HCT116 (cell line): Measurements from ENCODE around the gene ITSN1. TPM values are rescaled to one million over a fixed set of nuclear protein-coding genes. Genes with fewer than 3 reads are reported as not detected.

ENCODE experiments used
- ATAC-seq: fragments of 200-7000 bp; cut with Tn5 transposase; 2 replicates; pipeline ENCODE4 v1.9.1; 2020; ENCODE audit warnings: mild to moderate bottlenecking, moderate library complexity
- BruUV-seq: library from RNA; stranded (reverse); fragments of 400-500 nt; replicated peaks from 2 replicates; lab custom pipeline; 2021; lab: Mats Ljungman, UMichigan
- CTCF ChIA-PET: fragments of 300-600 bp; sonication (Branson Sonifier 250); formaldehyde crosslinking; loops from one replicate; lab custom pipeline; 2021; ENCODE audit warnings: antibody characterized with exemption; lab: Charles Lee
- POLR2A ChIA-PET: fragments of 300-600, 350-600 bp; sonication (Branson Sonifier 250); formaldehyde crosslinking; loops from one replicate; lab custom pipeline; 2021; ENCODE audit warnings: antibody characterized with exemption; lab: Charles Lee
- RAD21 ChIA-PET, 2 experiments: fragments of 300-600 bp; sonication (Branson Sonifier 250); formaldehyde crosslinking; loops; one replicate each; lab custom pipeline; 2023; ENCODE audit warnings: low total read pairs in 2 of 2; ENCODE audit not compliant: uncharacterized antibody in 2 of 2, unreplicated experiment in 2 of 2, low non-redundant PET in 1 of 2; lab: Charles Lee
- DNase-seq: peaks from one replicate; pipeline ENCODE4 v3.0.0-alpha.2; 2010; ENCODE audit warnings: low read depth, low spot score
- H2AFZ ChIP-seq: fragments of 200-600 bp; shearing (Covaris generic), sonication (generic); 2 replicates; pipeline ENCODE4 v1.6.1; 2017; ENCODE audit warnings: low read depth, mixed run types, mixed read lengths, antibody characterized with exemption, low read length; ENCODE audit not compliant: poor library complexity, severe bottlenecking
- H3K27ac ChIP-seq: 2 replicates; pipeline ENCODE4 v1.5.1; 2012; ENCODE audit warnings: low read depth, low read length
- H3K27me3 ChIP-seq: fragments of 200-600 bp; sonication (generic); 2 replicates; pipeline ENCODE4 v1.6.1; 2016; ENCODE audit warnings: mixed run types, low read length, mixed read lengths; ENCODE audit not compliant: insufficient read depth
- H3K36me3 ChIP-seq, 2 experiments: fragments of 200-500 bp in 1 of 2; fragments of 200-600 bp in 1 of 2; sonication (Bioruptor generic) in 1 of 2; sonication (generic) in 1 of 2; 2 replicates each; pipeline versions ENCODE4 v1.5.1 to v1.6.1; 2014 to 2016; ENCODE audit warnings: low read length in 2 of 2, inconsistent platforms in 1 of 2, mixed read lengths in 1 of 2, mixed run types in 1 of 2; ENCODE audit not compliant: insufficient read depth in 2 of 2, control insufficient read depth in 1 of 2
- H3K4me1 ChIP-seq, 2 experiments: fragments of 200-600 bp in 1 of 2; sonication (generic) in 1 of 2; 2 replicates each; pipeline versions ENCODE4 v1.5.1 to v1.6.1; 2012 to 2017; ENCODE audit warnings: low read length in 2 of 2, inconsistent platforms in 1 of 2, mild to moderate bottlenecking in 1 of 2, mixed read lengths in 1 of 2, mixed run types in 1 of 2, moderate library complexity in 1 of 2; ENCODE audit not compliant: insufficient read depth in 2 of 2, control insufficient read depth in 1 of 2
- H3K4me2 ChIP-seq: fragments of 200-600 bp; sonication (generic); 2 replicates; pipeline ENCODE4 v1.6.1; 2017; ENCODE audit warnings: mixed run types, low read length, mixed read lengths
- H3K4me3 ChIP-seq, 2 experiments: fragments of 200-600 bp in 1 of 2; sonication (generic) in 1 of 2; replicated peaks in 1 of 2; 2 replicates each; pipeline ENCODE4 v1.5.1; 2011 to 2016; ENCODE audit warnings: low read length in 2 of 2, control low read depth in 1 of 2, low read depth in 1 of 2, mild to moderate bottlenecking in 1 of 2, mixed read lengths in 1 of 2, mixed run types in 1 of 2
- H3K79me2 ChIP-seq: fragments of 200-600 bp; sonication (generic); 2 replicates; pipeline ENCODE4 v1.6.1; 2017; ENCODE audit warnings: mild to moderate bottlenecking, mixed run types, low read length, moderate library complexity, mixed read lengths; ENCODE audit not compliant: insufficient read depth
- H3K9ac ChIP-seq: fragments of 200-600 bp; sonication (generic); 2 replicates; pipeline ENCODE4 v1.6.1; 2016; ENCODE audit warnings: low read length, mixed read lengths
- H3K9me2 ChIP-seq: fragments of 200-600 bp; sonication (generic), shearing (Covaris generic); 2 replicates; pipeline ENCODE4 v1.6.1; 2017; ENCODE audit warnings: mixed run types, mild to moderate bottlenecking, moderate library complexity; ENCODE audit not compliant: insufficient read depth
- H3K9me3 ChIP-seq, 2 experiments: fragments of 200-500 bp in 1 of 2; fragments of 200-600 bp in 1 of 2; sonication (Bioruptor generic) in 1 of 2; sonication (generic) in 1 of 2; 2 replicates each; pipeline ENCODE4 v1.6.1; 2014 to 2017; ENCODE audit warnings: low read length in 2 of 2, mixed read lengths in 2 of 2, inconsistent platforms in 1 of 2, low read depth in 1 of 2, mild to moderate bottlenecking in 1 of 2, mixed run types in 1 of 2, moderate library complexity in 1 of 2; ENCODE audit not compliant: control insufficient read depth in 1 of 2, insufficient read depth in 1 of 2
- H4K20me1 ChIP-seq: fragments of 200-600 bp; sonication (generic), shearing (Covaris generic); 2 replicates; pipeline ENCODE4 v1.6.1; 2017; ENCODE audit warnings: mixed run types, mild to moderate bottlenecking, moderate library complexity; ENCODE audit not compliant: insufficient read depth
- CBX3 ChIP-seq: IDR thresholded peaks from 2 replicates; pipeline ENCODE4 v1.6.1; 2012; ENCODE audit warnings: low read depth
- EGR1 ChIP-seq: IDR thresholded peaks from 2 replicates; pipeline ENCODE4 v1.6.1; 2012; ENCODE audit warnings: low read depth
- ELF1 ChIP-seq: IDR thresholded peaks from 2 replicates; pipeline ENCODE4 v1.6.1; 2012; ENCODE audit warnings: low read depth, borderline replicate concordance
- EZH2phosphoT487 ChIP-seq: fragments of 200-600 bp; IDR thresholded peaks from 2 replicates; pipeline ENCODE4 v1.6.1; 2018; ENCODE audit warnings: antibody characterized with exemption, borderline replicate concordance
- MAX ChIP-seq: IDR thresholded peaks from 2 replicates; pipeline ENCODE4 v1.6.1; 2012
- POLR2A ChIP-seq: IDR thresholded peaks from 2 replicates; pipeline ENCODE4 v1.7.0; 2011; ENCODE audit warnings: borderline replicate concordance; ENCODE audit not compliant: insufficient read depth, insufficient read length; ENCODE audit errors: extremely low read depth
- POLR2AphosphoS5 ChIP-seq: IDR thresholded peaks from 2 replicates; pipeline ENCODE4 v1.6.1; 2011; ENCODE audit warnings: mild to moderate bottlenecking, low read depth, low read length, moderate library complexity
- RAD21 ChIP-seq: IDR thresholded peaks from 2 replicates; pipeline ENCODE4 v1.6.1; 2012; ENCODE audit warnings: low read depth, mild to moderate bottlenecking
- REST ChIP-seq: IDR thresholded peaks from 2 replicates; pipeline ENCODE4 v1.6.1; 2012; ENCODE audit warnings: low read depth
- SIN3A ChIP-seq: IDR thresholded peaks from 2 replicates; pipeline ENCODE4 v1.6.1; 2012; ENCODE audit warnings: low read depth
- SRF ChIP-seq: IDR thresholded peaks from 2 replicates; pipeline ENCODE4 v1.6.1; 2012; ENCODE audit warnings: low read depth
- YY1 ChIP-seq: IDR thresholded peaks from 2 replicates; pipeline ENCODE4 v1.6.1; 2011; ENCODE audit warnings: low read length, low read depth, moderate library complexity, mild to moderate bottlenecking; ENCODE audit not compliant: insufficient replicate concordance; ENCODE audit errors: extremely low read depth
- ZBTB33 ChIP-seq: IDR thresholded peaks from 2 replicates; pipeline ENCODE4 v1.6.1; 2011; ENCODE audit warnings: mild to moderate bottlenecking, low read length, moderate library complexity; ENCODE audit not compliant: insufficient replicate concordance; ENCODE audit errors: extremely low read depth
- intact Hi-C: fragments of 100-400 bp; cut with micrococcal nuclease; formaldehyde crosslinking; loops from 2 replicates; pipeline ENCODE4 v1.10.0; 2022
- total RNA-seq: library from RNA; stranded (reverse); gene quantifications from one replicate; pipeline ENCODE4 v1.2.1, GENCODE V29; 2021; ENCODE audit not compliant: unreplicated experiment

ITSN1 gene
- total RNA-seq, 1 experiment from 2014 or later = 25.8 TPM

GRCh38 chr21:33802481-33802880 is 160.2 kb downstream of the ITSN1 start:
- no peak overlapping the region for H3K4me2 ChIP-seq
- CTCF ChIA-PET = no interaction called here

DNA sequence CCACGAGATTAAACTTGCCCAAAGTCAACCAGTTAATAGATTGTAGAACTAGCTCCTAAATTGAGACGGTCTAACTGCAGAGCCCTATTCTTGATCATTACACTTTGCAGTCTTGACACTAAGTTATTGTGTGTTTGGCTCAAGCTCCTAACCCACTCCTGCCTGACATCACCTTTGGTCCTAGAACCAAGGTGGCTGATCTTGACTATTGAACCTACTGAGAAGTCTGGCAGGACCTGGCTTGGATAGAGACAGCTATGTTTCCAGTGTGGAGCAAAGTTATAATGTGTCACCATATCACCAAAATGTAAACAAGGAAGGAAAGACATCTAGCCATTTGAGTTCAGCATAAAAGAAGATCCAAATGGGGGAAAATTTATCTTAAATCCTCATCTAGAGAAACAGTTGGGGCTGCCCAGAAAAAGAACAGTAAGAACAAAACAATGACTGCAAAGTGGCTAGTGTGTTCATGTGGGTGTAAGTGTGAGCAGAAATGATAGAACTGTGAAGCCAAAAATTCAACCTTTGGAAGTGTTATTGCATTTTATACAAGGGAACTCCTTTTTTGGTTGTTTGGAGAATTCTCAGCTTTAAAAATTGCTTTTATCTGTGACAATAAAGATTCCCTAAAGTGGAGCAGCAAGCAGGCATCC is 166.5 kb downstream of the ITSN1 start:
- Histone ChIP-seq H4K20me1 (no peaks in the 10 kb centered on the region), H3K36me3 (no peaks in the 10 kb centered on the region), H3K9me2 (no peaks in the 10 kb centered on the region), H3K79me2 (no peaks in the 10 kb centered on the region), H2AFZ (no peak overlapping the region), H3K4me2 (no peak overlapping the region), H3K27ac (no peak overlapping the region), H3K9me3 (no peaks in the 10 kb centered on the region), H3K4me1 (no peaks in the 10 kb centered on the region), H3K27me3 (no peaks in the 10 kb centered on the region), H3K4me3 (no peak overlapping the region), H3K9ac (no peak overlapping the region)
- ATAC-seq (no peak), DNase-seq (no peak)
- CTCF ChIA-PET = no interaction called here
- BruUV-seq = no TSS peak
- intact Hi-C loops = no loop called here
- RAD21 ChIA-PET = no interaction called here
- POLR2A ChIA-PET = no interaction called here
- TF ChIP-seq POLR2AphosphoS5 = no peak
- no peak for TF ChIP-seq EGR1
- TF ChIP-seq ELF1 = no peak
- no peak for TF ChIP-seq POLR2A
- no peak for TF ChIP-seq ZBTB33
- no peak for TF ChIP-seq REST
- no peak for TF ChIP-seq EZH2phosphoT487
- no peak for TF ChIP-seq YY1
- TF ChIP-seq SIN3A = no peak
- TF ChIP-seq MAX = no peak
- no peak for TF ChIP-seq RAD21
- TF ChIP-seq CBX3 = no peak

More at GRCh38 chr21:33802481-33802880, 160.2 kb downstream of the ITSN1 start:
- Histone ChIP-seq H4K20me1 (no peaks in the 10 kb centered on the region), H3K4me3 (no peak overlapping the region), H3K9me2 (no peaks in the 10 kb centered on the region), H2AFZ (no peak overlapping the region), H3K4me1 (peaks cover 12 to 15% of the 10 kb centered on the region in 2 experiments), H3K36me3 (no peaks in the 10 kb centered on the region; a peak in 1 of 4 replicates), H3K79me2 (no peaks in the 10 kb centered on the region), H3K9me3 (no peaks in the 10 kb centered on the region)
- DNase-seq = no peak
- RAD21 ChIA-PET = no interaction called here
- BruUV-seq = no TSS peak
- intact Hi-C loops = no loop called here
- no peak for TF ChIP-seq SRF
- no peak for TF ChIP-seq MAX
- TF ChIP-seq CBX3 = no peak
- no peak for TF ChIP-seq POLR2A
- TF ChIP-seq, all 23 proteins: peak for 0
- H3K27me3 ChIP-seq = no peaks in the 10 kb centered on the region
- POLR2A ChIA-PET = interaction anchor here (1.5 kb wide), 1 partner anchor 9 kb away, joined by 5 read pairs; no protein-coding TSS in a partner anchor
- H3K27ac ChIP-seq = no peak overlapping the region
- no peak for ATAC-seq
- H3K9ac ChIP-seq = no peak overlapping the region
